Osteoblast (primary cell): Measurements from ENCODE around the gene NME9. TPM values are rescaled to one million over a fixed set of nuclear protein-coding genes. Genes with fewer than 3 reads are reported as not detected.

Source experiments
- DNase-seq: peaks from one replicate; pipeline ENCODE4 v3.0.0; 2011; ENCODE audit warnings: low spot score, mixed read lengths; ENCODE audit not compliant: insufficient read length; ENCODE audit errors: missing footprints
- H2AFZ ChIP-seq: 2 replicates; pipeline ENCODE4 v1.6.0; 2011; ENCODE audit warnings: mild to moderate bottlenecking, low read length
- H3K27ac ChIP-seq: 2 replicates; pipeline ENCODE4 v1.5.1; 2011; ENCODE audit warnings: mild to moderate bottlenecking, low read depth, low read length, moderate library complexity
- H3K27me3 ChIP-seq: 2 replicates; pipeline ENCODE4 v1.6.0; 2012; ENCODE audit warnings: mild to moderate bottlenecking, control low read depth, inconsistent platforms, low read length, moderate library complexity; ENCODE audit not compliant: insufficient read depth
- H3K36me3 ChIP-seq: 2 replicates; pipeline ENCODE4 v1.5.1; 2011; ENCODE audit warnings: mild to moderate bottlenecking, low read length, control low read depth, moderate library complexity; ENCODE audit not compliant: insufficient read depth
- H3K4me1 ChIP-seq: 2 replicates; pipeline ENCODE4 v1.5.1; 2011; ENCODE audit warnings: mild to moderate bottlenecking, low read length, control low read depth, moderate library complexity; ENCODE audit not compliant: insufficient read depth
- H3K4me2 ChIP-seq: 2 replicates; pipeline ENCODE4 v1.6.0; 2011; ENCODE audit warnings: mild to moderate bottlenecking, low read length; ENCODE audit not compliant: insufficient read depth
- H3K4me3 ChIP-seq: fragments of 200-600 bp; sonication (generic); 3 replicates; pipeline ENCODE4 v1.5.1; 2012; ENCODE audit warnings: mild to moderate bottlenecking, low read length, inconsistent platforms; ENCODE audit not compliant: insufficient read depth
- H3K79me2 ChIP-seq: 2 replicates; pipeline ENCODE4 v1.6.0; 2012; ENCODE audit warnings: mild to moderate bottlenecking, low read length, control low read depth, inconsistent platforms; ENCODE audit not compliant: insufficient read depth
- H3K9me3 ChIP-seq: 2 replicates; pipeline ENCODE4 v1.5.1; 2011; ENCODE audit warnings: low read depth, low read length, control low read depth
- H4K20me1 ChIP-seq: 2 replicates; pipeline ENCODE4 v1.6.0; 2012; ENCODE audit warnings: mild to moderate bottlenecking, low read length, control low read depth; ENCODE audit not compliant: insufficient read depth
- CTCF ChIP-seq: IDR thresholded peaks from 2 replicates; pipeline ENCODE4 v1.5.1; 2011; ENCODE audit warnings: mild to moderate bottlenecking, low read depth, low read length, moderate library complexity; ENCODE audit errors: extremely low read depth
- total RNA-seq: library from RNA; depleted of rRNA; stranded (reverse); fragments of >200 nt; gene quantifications from 2 replicates; pipeline ENCODE4 v1.2.3, GENCODE V29; 2012

NME9 gene
- total RNA-seq, 1 donor: not detected

GRCh38 chr3:138369151-138369900, 39.7 kb upstream of the NME9 start:
- peaks cover 14% of the 10 kb centered on the region for H3K4me1 ChIP-seq
- peaks cover 33% of the 10 kb centered on the region for H3K79me2 ChIP-seq
- no peak overlapping the region for H3K4me2 ChIP-seq
- H3K9me3 ChIP-seq: no peaks in the 10 kb centered on the region
- H3K27ac ChIP-seq: no peak overlapping the region
- no peak for DNase-seq
- no peak overlapping the region for H3K4me3 ChIP-seq
- peaks cover 5% of the 10 kb centered on the region for H3K36me3 ChIP-seq
- no peak for TF ChIP-seq CTCF
- H2AFZ ChIP-seq: no peak overlapping the region
- peaks cover 57% of the 10 kb centered on the region for H4K20me1 ChIP-seq
- H3K27me3 ChIP-seq: no peaks in the 10 kb centered on the region

- Histone ChIP-seq H3K79me2 (peaks cover 33% of the 10 kb centered on the region), H2AFZ (no peak overlapping the region), H3K4me1 (peaks cover 14% of the 10 kb centered on the region), H3K4me2 (no peak overlapping the region), H4K20me1 (peaks cover 63% of the 10 kb centered on the region), H3K27ac (no peak overlapping the region), H3K4me3 (no peak overlapping the region), H3K36me3 (peaks cover 3% of the 10 kb centered on the region), H3K27me3 (no peaks in the 10 kb centered on the region), H3K9me3 (no peaks in the 10 kb centered on the region)
- TF ChIP-seq CTCF: no peak
- peak; percentile 81 for DNase-seq
Observed at GRCh38 chr3:138367911-138368310, 38.3 kb upstream of the NME9 start.

GRCh38 chr3:138367326-138367850, 37.7 kb upstream of the NME9 start:
- peaks cover 31% of the 10 kb centered on the region for H3K79me2 ChIP-seq
- no peak overlapping the region for H3K27ac ChIP-seq
- no peak for DNase-seq
- H3K9me3 ChIP-seq: no peaks in the 10 kb centered on the region
- peaks cover 68% of the 10 kb centered on the region for H4K20me1 ChIP-seq
- H2AFZ ChIP-seq: no peak overlapping the region
- no peak for TF ChIP-seq CTCF
- no peak overlapping the region for H3K4me3 ChIP-seq
- no peak overlapping the region for H3K4me2 ChIP-seq
- no peaks in the 10 kb centered on the region for H3K27me3 ChIP-seq
- peaks cover 3% of the 10 kb centered on the region for H3K36me3 ChIP-seq
- peaks cover 14% of the 10 kb centered on the region for H3K4me1 ChIP-seq

GRCh38 chr3:138366006-138366759, 36.5 kb upstream of the NME9 start:
- no peak overlapping the region for H2AFZ ChIP-seq
- H3K27me3 ChIP-seq: no peaks in the 10 kb centered on the region
- no peak for TF ChIP-seq CTCF
- H3K4me3 ChIP-seq: no peak overlapping the region
- no peaks in the 10 kb centered on the region for H3K9me3 ChIP-seq
- no peak for DNase-seq
- no peak overlapping the region for H3K4me2 ChIP-seq
- no peak overlapping the region for H3K27ac ChIP-seq
- peaks cover 37% of the 10 kb centered on the region for H3K79me2 ChIP-seq
- H4K20me1 ChIP-seq: peaks cover 71% of the 10 kb centered on the region
- peaks cover 14% of the 10 kb centered on the region for H3K4me1 ChIP-seq
- peaks cover 3% of the 10 kb centered on the region for H3K36me3 ChIP-seq
